GM12878 (cell line): ENCODE data around the gene C1QB. TPM values are rescaled to one million over a fixed set of nuclear protein-coding genes. Genes with fewer than 3 reads are reported as not detected.

Experiments
- ATAC-seq: fragments of 200-7000 bp; cut with Tn5 transposase; 3 replicates; pipeline ENCODE4 v1.9.1; 2020; ENCODE audit warnings: mild to moderate bottlenecking, moderate library complexity
- BruUV-seq: library from RNA; stranded (reverse); fragments of 400-500 nt; replicated peaks from 2 replicates; lab custom pipeline; 2021; lab: Mats Ljungman, UMichigan
- CTCF ChIA-PET: fragments of 300-600 bp; sonication (Branson Sonifier 250); formaldehyde crosslinking; extraction: SDS; loops from one replicate; lab custom pipeline; 2021; ENCODE audit warnings: inconsistent platforms; lab: Yijun Ruan, JAX
- POLR2A ChIA-PET: fragments of 350-600 bp; formaldehyde crosslinking; extraction: SDS; loops from one replicate; lab custom pipeline; 2021; ENCODE audit warnings: inconsistent platforms; lab: Charles Lee
- RAD21 ChIA-PET: fragments of 300-600 bp; sonication (Branson Sonifier 250); formaldehyde crosslinking; loops from one replicate; lab custom pipeline; 2023; ENCODE audit warnings: antibody characterized with exemption; ENCODE audit not compliant: unreplicated experiment; lab: Charles Lee
- SMC1A ChIA-PET: fragments of 300-600 bp; sonication (Branson Sonifier 250); formaldehyde crosslinking; loops from one replicate; lab custom pipeline; 2023; ENCODE audit not compliant: unreplicated experiment, uncharacterized antibody; lab: Charles Lee
- DNase-seq: peaks from one replicate; pipeline ENCODE4 v3.0.0-alpha.2; 2011; ENCODE audit warnings: low read depth, low spot score
- FAIRE-seq: peaks from 3 replicates; lab custom pipeline; 2011; peaks lifted over from hg19 to GRCh38; lab: Jason Lieb, UNC
- H2AFZ ChIP-seq: 2 replicates; pipeline ENCODE4 v1.6.0; 2011; ENCODE audit warnings: low read depth, low read length, control low read depth; ENCODE audit not compliant: control insufficient read depth
- H3K27ac ChIP-seq: 2 replicates; pipeline ENCODE4 v1.5.1; 2011; ENCODE audit warnings: control low read depth; ENCODE audit not compliant: control insufficient read depth, insufficient read depth
- H3K27me3 ChIP-seq, 2 experiments: replicated peaks in 1 of 2; 2 replicates each; pipeline versions ENCODE4 v1.6.0 to v1.6.1; 2011; ENCODE audit warnings: low read length in 1 of 2; ENCODE audit not compliant: control insufficient read depth in 2 of 2, insufficient read depth in 2 of 2
- H3K36me3 ChIP-seq, 2 experiments: 2 replicates each; pipeline ENCODE4 v1.5.1; 2011; ENCODE audit warnings: low read length in 1 of 2; ENCODE audit not compliant: control insufficient read depth in 2 of 2, insufficient read depth in 2 of 2
- H3K4me1 ChIP-seq: 2 replicates; pipeline ENCODE4 v1.6.1; 2011; ENCODE audit warnings: mild to moderate bottlenecking, low read length, moderate library complexity, mixed read lengths; ENCODE audit not compliant: control insufficient read depth, insufficient read depth
- H3K4me2 ChIP-seq: 2 replicates; pipeline ENCODE4 v1.6.0; 2011; ENCODE audit warnings: control low read depth; ENCODE audit not compliant: control insufficient read depth, insufficient read depth
- H3K4me3 ChIP-seq: fragments of 200-600 bp; sonication (generic); 2 replicates; pipeline ENCODE4 v1.5.1; 2016
- H3K79me2 ChIP-seq: 2 replicates; pipeline ENCODE4 v1.6.0; 2011; ENCODE audit warnings: low read length; ENCODE audit not compliant: control insufficient read depth, insufficient read depth
- H3K9ac ChIP-seq: 2 replicates; pipeline ENCODE4 v1.8.0; 2011; ENCODE audit warnings: low read length, control low read depth, mixed read lengths; ENCODE audit not compliant: control insufficient read depth, insufficient read depth
- H3K9me3 ChIP-seq: replicated peaks from 3 replicates; pipeline ENCODE4 v1.5.1; 2011; ENCODE audit warnings: mild to moderate bottlenecking, low read length; ENCODE audit not compliant: control insufficient read depth, insufficient read depth
- H4K20me1 ChIP-seq: 2 replicates; pipeline ENCODE4 v1.6.0; 2011; ENCODE audit not compliant: control insufficient read depth, insufficient read depth
- EGR1 ChIP-seq, 2 experiments: IDR thresholded peaks; 1 replicate in 1 of 2; 2 replicates in 1 of 2; pipeline ENCODE4 v1.6.1; 2011 to 2012; ENCODE audit warnings: low read depth in 2 of 2, low read length in 2 of 2, borderline replicate concordance in 1 of 2, mild to moderate bottlenecking in 1 of 2, moderate library complexity in 1 of 2
- EP300 ChIP-seq, 2 experiments: fragments of 150-350 bp in 1 of 2; IDR thresholded peaks; 2 replicates each; pipeline ENCODE4 v1.6.1; 2011 to 2012; ENCODE audit warnings: low read depth in 2 of 2, low read length in 2 of 2, borderline replicate concordance in 1 of 2, improper control_type of control experiment in 1 of 2, inconsistent platforms in 1 of 2; ENCODE audit not compliant: control insufficient read depth in 1 of 2
- IRF4 ChIP-seq: IDR thresholded peaks from 2 replicates; pipeline ENCODE4 v1.6.1; 2011; ENCODE audit warnings: low read depth, low read length
- MXI1 ChIP-seq: fragments of 150-350 bp; IDR thresholded peaks from 2 replicates; pipeline ENCODE4 v1.6.1; 2011; ENCODE audit warnings: low read depth, mild to moderate bottlenecking, inconsistent platforms, low read length, improper control_type of control experiment
- RB1 ChIP-seq: fragments of 450-650 bp; formaldehyde crosslinking; IDR thresholded peaks from 2 replicates; pipeline ENCODE4 v1.6.1; 2017; ENCODE audit warnings: mild to moderate bottlenecking, borderline replicate concordance
- RBBP5 ChIP-seq: fragments of 200-600 bp; sonication (generic); conservative IDR thresholded peaks from 2 replicates; pipeline ENCODE4 v1.6.1; 2016
- SIX5 ChIP-seq: IDR thresholded peaks from 2 replicates; pipeline ENCODE4 v1.6.1; 2011; ENCODE audit warnings: mild to moderate bottlenecking, low read depth, low read length, moderate library complexity; ENCODE audit not compliant: severe bottlenecking
- WGBS: methylation state at CpG from one replicate; pipeline ENCODE4 v1.1.6; 2016; ENCODE audit warnings: low lambda C conversion rate; ENCODE audit not compliant: insufficient replicate concordance, insufficient coverage; ENCODE audit errors: missing lambda C conversion rate; 5-methylcytosine and 5-hydroxymethylcytosine counted together
- in situ Hi-C: fragments of 300-500 bp; cut with MboI; formaldehyde crosslinking; loops from 9 replicates; pipeline ENCODE4 v1.14.3; 2018; ENCODE audit warnings: mixed read lengths
- intact Hi-C: fragments of 100-400 bp; cut with micrococcal nuclease; formaldehyde crosslinking; loops from one replicate; pipeline ENCODE4 v1.14.2; 2022; ENCODE audit not compliant: unreplicated experiment
- polyA plus RNA-seq, 11 experiments: library from polyadenylated mRNA; depleted of rRNA in 4 of 11; unstranded in 6 of 11; stranded (reverse) in 5 of 11; fragments of >200 nt; fragmentation: Nextera tagmentation in 4 of 11; fragmentation: Illumina TruSeq in 1 of 11; extraction: Ambion mirVana in 4 of 11; extraction: Trizol in 1 of 11; gene quantifications; 1 replicate in 1 of 11; 2 replicates in 10 of 11; pipeline versions ENCODE4 v1.2.1 to v1.2.3, GENCODE V29; 2011 to 2016; ENCODE audit warnings: inconsistent platforms in 2 of 11, missing spikeins in 2 of 11, low read depth in 1 of 11
- total RNA-seq, 4 experiments: library from RNA; depleted of rRNA in 3 of 4; stranded (reverse); fragments of >200 nt in 3 of 4; fragmentation: Illumina TruSeq in 1 of 4; extraction: Trizol in 1 of 4; gene quantifications; 2 replicates each; pipeline versions ENCODE4 v1.2.1 to v1.2.3, GENCODE V29; 2013 to 2021
- TF ChIP-seq, protein P1 (sequence below): IDR thresholded peaks from 2 replicates; pipeline ENCODE4 v1.6.1; 2012; ENCODE audit warnings: improper control_type of control experiment, low read depth, low read length; ENCODE audit not compliant: insufficient replicate concordance

C1QB gene
- total and polyA plus RNA-seq, 10 of the 15 experiments (the other 5 are each of a cell fraction or from before 2014, with no cell fraction given): 0.62 TPM; not detected in 9

DNA sequence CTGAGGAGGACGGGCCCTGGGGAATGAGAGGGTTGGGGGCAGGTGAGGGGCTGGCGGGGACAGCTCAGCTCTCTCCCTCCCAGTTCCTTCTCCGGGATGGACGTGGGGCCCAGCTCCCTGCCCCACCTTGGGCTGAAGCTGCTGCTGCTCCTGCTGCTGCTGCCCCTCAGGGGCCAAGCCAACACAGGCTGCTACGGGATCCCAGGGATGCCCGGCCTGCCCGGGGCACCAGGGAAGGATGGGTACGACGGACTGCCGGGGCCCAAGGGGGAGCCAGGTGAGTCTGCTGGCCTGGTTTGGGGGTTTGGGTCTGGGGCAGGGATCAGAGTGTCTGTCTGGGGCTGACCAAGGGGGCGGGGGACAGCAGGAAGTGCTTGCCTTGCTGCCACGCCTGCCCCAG is 9.1 kb upstream of the C1QB start:
- H3K9ac ChIP-seq: no peak overlapping the region
- ChIA-PET POLR2A (no interaction called here), RAD21 (no interaction called here), CTCF (interaction anchor here (5.5 kb wide), 1 partner anchor 225 kb away, joined by 77 read pairs; no protein-coding TSS in a partner anchor), SMC1A (no interaction called here)
- no peak overlapping the region for H3K4me2 ChIP-seq
- no peaks in the 10 kb centered on the region for H3K4me1 ChIP-seq
- TF ChIP-seq, protein P1, sequence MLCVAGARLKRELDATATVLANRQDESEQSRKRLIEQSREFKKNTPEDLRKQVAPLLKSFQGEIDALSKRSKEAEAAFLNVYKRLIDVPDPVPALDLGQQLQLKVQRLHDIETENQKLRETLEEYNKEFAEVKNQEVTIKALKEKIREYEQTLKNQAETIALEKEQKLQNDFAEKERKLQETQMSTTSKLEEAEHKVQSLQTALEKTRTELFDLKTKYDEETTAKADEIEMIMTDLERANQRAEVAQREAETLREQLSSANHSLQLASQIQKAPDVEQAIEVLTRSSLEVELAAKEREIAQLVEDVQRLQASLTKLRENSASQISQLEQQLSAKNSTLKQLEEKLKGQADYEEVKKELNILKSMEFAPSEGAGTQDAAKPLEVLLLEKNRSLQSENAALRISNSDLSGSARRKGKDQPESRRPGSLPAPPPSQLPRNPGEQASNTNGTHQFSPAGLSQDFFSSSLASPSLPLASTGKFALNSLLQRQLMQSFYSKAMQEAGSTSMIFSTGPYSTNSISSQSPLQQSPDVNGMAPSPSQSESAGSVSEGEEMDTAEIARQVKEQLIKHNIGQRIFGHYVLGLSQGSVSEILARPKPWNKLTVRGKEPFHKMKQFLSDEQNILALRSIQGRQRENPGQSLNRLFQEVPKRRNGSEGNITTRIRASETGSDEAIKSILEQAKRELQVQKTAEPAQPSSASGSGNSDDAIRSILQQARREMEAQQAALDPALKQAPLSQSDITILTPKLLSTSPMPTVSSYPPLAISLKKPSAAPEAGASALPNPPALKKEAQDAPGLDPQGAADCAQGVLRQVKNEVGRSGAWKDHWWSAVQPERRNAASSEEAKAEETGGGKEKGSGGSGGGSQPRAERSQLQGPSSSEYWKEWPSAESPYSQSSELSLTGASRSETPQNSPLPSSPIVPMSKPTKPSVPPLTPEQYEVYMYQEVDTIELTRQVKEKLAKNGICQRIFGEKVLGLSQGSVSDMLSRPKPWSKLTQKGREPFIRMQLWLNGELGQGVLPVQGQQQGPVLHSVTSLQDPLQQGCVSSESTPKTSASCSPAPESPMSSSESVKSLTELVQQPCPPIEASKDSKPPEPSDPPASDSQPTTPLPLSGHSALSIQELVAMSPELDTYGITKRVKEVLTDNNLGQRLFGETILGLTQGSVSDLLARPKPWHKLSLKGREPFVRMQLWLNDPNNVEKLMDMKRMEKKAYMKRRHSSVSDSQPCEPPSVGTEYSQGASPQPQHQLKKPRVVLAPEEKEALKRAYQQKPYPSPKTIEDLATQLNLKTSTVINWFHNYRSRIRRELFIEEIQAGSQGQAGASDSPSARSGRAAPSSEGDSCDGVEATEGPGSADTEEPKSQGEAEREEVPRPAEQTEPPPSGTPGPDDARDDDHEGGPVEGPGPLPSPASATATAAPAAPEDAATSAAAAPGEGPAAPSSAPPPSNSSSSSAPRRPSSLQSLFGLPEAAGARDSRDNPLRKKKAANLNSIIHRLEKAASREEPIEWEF: no peak
- no peak for TF ChIP-seq IRF4
- TF ChIP-seq EGR1 (IDR thresholded peaks at IDR 0.05; ENCODE audit: borderline replicate concordance in 1 of 2, low read depth in 2 of 2, low read length in 2 of 2): no peak
- TF ChIP-seq MXI1: no peak
- no peak for TF ChIP-seq EP300 (IDR thresholded peaks at IDR 0.05; ENCODE audit: borderline replicate concordance in 1 of 2, control insufficient read depth in 1 of 2, low read depth in 2 of 2, low read length in 2 of 2)
- no peak for TF ChIP-seq RB1
- TF ChIP-seq RBBP5: no peak
- no peak for TF ChIP-seq SIX5
- WGBS: 23% methylated on average over 12 of the region's 12 CpGs
- no peak overlapping the region for H2AFZ ChIP-seq
- H3K4me3 ChIP-seq: no peak overlapping the region
- no peaks in the 10 kb centered on the region for H4K20me1 ChIP-seq
- DNase-seq (no peak), ATAC-seq (no peak), FAIRE-seq (no peak)
- BruUV-seq: no TSS peak
- intact Hi-C loops (loop anchor here (5.0 kb wide), 1 partner anchor 512 kb away; no protein-coding TSS in a partner anchor), in situ Hi-C loops (no loop called here)
- H3K27me3 ChIP-seq: no peaks in the 10 kb centered on the region; a peak in 1 of 4 replicates
- no peak overlapping the region for H3K27ac ChIP-seq
- no peaks in the 10 kb centered on the region for H3K36me3 ChIP-seq
- H3K79me2 ChIP-seq: no peaks in the 10 kb centered on the region
- H3K9me3 ChIP-seq: no peaks in the 10 kb centered on the region; the same call in 2 of the 3 replicates
